HG03565 (cell line): Measurements from ENCODE around the gene BAZ1A.
"Not testable (repeated sequence)": the region's sequence is repeated elsewhere in the genome, so short reads cannot be mapped to it uniquely, and the experiment has no call there.

ENCODE experiments used
- ATAC-seq: cut with Tn5 transposase; IDR thresholded peaks from one replicate; pipeline ENCODE4 v1.9.1; 2021; ENCODE audit warnings: mild to moderate bottlenecking, moderate library complexity; ENCODE audit not compliant: unreplicated experiment

BAZ1A gene

DNA sequence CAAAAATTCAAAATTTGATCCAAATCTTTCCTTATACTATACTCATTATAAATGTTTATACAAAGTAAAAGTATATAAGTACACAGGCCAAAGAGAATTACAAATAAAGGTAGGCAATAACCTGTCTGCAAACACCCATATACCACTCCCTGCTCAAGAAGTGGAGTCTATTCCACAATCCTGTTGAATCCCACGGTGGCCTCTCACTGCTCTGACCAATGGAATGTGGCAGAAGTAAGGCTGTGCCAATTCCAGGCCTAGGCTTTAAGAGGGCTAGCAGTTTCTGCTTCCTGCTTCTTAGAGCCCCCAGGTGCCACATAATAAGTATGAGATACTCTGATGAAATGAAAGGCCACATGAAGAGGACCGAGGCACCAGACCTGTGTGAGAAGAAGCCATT, 80.9 kb downstream of the BAZ1A start:
- no peak for ATAC-seq

DNA sequence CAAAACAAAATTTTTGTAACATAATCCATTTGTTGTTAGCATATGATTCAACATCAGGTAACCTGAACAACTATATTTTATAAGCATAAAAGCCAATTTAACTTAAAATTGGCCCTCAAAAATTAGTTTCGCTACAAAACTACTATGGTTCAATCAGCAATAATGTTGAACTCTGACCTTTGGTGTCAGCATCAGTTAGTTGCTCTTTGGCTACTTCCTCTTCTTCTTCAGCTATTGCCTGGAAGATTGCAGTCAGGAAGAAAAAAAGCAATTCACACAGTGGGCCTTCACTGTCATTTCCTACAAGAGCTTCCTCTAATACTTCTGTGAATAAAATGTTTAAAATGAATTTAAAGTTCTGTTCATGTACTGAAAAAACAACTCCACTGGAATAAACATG, 82.6 kb downstream of the BAZ1A start:
- ATAC-seq: no peak

DNA sequence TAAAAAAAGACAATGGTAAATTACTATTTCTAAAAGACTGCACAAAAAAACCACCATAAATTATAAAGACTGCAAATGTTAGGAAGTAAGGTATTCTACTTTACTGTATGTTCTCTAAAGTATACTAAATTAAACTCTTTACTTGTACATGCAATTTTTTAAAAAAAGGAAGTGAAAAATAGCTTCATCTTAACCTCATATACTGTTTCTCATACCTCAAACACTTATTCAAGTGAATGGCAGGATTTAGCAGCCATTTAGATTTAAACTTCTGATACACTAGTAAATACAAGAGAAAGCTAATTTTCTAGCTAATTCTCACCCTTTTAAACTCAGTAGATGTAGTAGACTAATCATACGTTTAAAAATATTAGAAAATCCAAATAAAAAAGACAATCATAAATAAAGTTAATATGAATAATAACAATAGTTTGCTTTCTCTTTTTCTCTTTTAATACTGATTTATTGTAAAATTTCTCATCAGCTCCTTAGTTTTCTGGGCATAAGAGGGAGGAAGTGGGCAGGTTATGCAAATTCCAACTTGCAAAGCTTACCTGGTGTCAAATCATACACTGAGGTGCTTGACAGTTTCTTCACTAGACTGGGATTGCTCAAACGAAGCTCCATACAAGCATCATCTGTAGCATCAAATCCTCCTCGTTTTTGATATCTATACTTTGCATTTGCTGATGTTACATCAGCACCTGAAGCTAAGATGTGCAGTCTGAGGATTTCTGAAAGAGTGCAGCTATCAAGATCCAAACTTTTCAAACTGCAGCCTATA, 89.7 kb downstream of the BAZ1A start:
- peak; percentile 53 for ATAC-seq

DNA sequence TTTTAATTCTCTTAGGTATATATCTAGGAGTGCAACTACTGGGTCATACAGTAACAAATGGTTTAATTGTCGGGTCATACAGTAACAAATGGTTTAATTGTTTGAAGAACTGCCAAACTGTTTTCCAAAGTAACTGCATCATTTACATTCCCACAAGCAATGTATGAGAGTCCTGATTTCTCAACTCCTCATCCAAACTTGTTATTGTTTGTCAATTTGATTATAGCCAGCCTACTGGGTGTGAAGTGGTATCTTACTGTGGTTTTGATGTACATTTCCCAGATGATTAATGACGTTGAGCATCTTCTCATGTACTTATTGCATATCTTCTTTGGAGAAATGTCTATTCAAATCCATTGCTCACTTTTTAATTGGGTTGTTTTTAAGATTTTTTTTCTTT, 93.1 kb downstream of the BAZ1A start:
- ATAC-seq: no peak

DNA sequence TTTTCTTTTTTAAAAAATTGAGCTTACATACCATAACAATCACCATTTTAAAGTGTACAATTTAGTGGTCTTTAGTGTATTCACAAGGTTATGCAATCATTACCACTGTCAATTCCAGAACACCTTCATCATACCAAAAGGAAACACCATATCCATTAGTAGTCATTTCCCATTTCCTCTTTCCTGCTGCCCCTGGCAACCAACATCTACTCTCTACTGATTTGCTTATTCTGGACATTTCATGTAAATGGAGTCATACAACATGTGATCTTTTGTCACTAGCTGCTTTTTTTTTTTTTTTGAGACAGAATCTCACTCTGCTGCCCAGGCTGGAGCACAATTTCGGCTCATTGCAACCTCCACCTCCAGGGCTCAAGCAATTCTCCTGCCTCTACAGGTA, 93.9 kb downstream of the BAZ1A start:
- peak; percentile 31 for ATAC-seq

DNA sequence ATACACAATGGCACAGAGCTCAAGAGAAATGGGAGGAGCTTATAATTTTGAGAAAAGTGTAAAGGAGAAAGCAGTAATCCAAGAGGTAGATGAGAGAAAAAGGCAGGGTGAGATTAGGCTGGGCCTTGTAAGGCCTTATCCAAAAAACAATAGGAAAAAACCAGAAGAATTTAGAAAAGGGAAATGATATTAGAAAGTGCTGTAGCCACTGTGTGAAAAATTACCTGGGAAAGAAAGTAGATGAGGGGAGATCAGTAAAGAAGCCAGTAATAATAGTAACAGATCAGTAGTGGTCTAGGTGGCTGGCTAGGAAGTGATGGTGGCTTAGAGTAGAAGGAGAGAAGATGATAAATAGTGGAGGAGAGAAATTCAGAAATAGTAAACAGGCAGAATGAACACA, 94.5 kb downstream of the BAZ1A start:
- no peak for ATAC-seq

DNA sequence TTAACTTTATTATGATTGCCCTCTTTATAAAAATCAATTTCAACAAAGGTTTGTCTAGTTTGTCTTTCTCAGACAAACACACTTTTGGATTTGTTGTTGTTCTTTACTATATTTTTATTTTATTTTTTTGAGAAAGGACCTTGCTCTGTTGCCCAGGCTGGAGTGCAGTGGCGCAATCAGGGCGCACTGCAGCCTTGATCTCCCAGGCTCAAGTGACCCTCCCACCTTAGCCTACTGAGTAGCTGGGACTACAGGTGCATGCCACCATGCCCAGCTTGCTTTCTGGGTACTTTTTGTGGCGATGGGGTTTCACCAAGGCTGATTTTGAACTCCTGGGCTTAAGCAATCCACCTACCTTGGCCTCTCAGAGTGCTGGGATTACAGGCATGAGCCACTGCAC, 96.4 kb downstream of the BAZ1A start:
- no peak for ATAC-seq

DNA sequence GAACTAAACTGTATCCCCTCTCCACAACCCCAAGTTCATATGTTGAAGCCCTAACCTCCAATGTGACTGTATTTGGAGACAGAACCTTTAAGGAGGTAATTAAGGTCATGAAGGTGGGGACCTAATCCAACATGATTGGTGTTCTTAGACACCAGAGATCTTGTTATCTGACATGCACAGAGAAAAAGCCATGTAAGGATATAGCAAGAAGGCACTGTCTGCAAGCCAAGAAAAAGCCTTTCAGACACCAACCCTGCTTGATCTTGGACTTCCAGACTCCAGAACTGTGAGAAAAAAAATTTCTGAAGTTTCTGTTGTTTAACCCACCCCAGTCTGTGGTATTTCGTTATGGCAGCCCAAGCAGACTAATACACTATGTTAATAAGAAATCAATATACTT, 98.5 kb downstream of the BAZ1A start:
- ATAC-seq: no peak

DNA sequence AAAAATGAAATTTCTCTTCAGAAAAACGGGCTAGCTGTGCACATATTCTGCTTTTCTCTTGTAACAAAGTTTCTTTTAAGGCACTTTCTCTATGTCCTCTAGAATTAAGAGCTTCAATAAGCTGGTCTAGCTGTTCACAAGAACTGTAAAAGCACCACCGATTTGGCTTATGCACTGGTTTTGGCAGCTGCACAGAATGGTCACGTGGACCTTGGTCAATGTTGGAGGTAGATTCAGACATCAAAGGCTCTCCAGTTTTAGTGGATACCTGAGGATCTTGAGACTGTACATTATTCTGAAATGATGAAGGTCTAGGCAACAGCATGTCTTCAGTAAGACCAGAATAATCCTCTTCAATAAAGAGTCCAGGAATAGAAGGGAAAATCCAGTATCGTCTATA, 99.2 kb downstream of the BAZ1A start:
- ATAC-seq: no peak

DNA sequence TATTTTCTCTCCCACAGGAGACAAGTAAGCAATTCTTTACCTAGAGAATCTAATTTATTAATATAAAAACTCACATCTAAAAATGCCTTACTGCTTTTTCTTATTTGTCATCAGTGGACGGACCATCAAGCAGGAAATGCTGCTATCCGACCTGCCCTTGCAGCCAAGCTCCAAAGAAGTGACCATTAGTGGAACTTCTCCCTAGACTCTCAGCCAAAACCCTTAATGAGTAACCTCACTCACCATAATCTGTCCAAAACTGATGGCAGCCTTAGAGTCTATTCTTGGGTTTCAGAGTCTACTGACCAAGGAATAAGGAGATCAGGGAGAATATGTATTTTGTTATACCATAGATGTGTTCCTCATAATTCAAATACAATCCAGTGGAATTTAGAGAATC, 99.8 kb downstream of the BAZ1A start:
- no peak for ATAC-seq

DNA sequence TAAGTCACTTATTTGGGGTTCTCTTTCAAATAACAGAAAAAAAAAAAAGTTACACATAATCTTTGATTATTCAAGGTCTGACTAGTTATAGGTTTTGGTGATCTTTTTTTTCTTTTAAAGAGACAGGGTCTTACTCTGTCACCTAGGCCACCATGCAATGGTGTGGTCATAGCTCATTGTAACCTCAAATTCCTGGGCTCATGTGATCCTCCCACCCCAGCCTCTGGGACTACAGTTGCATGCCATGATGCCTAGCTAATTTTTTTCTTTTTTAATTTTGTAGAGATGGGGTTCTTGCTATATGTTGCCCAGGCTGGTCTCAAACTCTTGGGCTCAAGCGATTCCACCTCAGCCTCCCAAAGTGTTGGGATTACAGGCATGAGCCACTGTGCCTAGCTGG, 104.3 kb downstream of the BAZ1A start:
- ATAC-seq: no peak

DNA sequence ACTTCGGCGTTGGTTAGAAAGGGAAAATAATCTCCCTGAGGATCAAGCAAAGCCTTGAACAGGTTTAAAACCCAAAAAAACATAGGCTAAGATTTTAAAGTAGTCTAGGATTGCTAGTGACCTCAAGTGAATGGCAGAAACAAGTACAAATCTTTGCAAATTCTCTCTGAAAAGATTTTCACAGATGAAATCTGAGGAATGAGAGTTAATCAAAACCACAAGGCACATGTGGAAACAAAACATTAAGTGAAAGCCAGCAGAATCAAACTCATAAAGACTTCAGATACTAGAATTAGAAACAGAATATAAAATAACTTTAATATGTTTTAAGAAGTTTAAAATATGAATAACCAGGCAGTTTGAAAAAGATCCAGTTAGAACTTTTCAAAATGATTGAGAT, 108.6 kb downstream of the BAZ1A start:
- ATAC-seq: no peak

DNA sequence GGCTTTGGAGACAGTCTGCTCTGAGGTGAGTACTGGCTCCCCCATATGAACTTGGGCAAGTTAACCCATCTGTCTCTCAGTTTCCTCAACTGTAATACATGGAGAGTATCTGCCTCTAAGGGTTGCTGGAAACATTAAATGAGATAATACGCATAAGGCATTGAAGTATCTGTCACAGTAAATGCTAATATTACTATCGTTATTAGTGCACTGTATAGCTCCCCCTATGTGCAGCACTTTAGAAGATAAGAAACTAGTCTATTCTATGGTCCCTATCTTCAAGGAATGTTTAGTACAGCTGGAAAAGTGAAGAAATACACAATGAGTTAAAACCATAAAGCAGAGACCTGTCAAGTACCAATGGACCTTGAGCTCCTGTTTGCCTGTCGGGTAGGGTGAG, 109.1 kb downstream of the BAZ1A start:
- ATAC-seq: no peak

DNA sequence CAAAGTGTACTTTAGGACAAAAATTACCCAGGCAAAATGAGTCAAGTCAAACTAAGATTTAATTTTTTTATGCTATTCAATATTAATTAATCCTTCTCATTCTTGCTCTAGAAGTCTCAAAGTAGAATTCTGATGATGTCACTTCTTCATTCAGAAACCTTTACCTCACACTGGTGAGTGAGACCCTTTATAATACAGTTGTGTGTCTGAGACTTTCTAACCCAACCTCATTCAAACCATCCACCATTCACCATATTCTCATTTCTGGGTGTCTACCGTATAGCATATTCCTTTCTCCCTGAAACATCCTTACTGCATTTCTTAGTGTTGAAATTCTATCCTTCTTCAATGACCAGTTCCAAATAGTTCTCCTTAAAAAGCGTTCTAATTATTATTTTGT, 119.9 kb downstream of the BAZ1A start:
- ATAC-seq: no peak

DNA sequence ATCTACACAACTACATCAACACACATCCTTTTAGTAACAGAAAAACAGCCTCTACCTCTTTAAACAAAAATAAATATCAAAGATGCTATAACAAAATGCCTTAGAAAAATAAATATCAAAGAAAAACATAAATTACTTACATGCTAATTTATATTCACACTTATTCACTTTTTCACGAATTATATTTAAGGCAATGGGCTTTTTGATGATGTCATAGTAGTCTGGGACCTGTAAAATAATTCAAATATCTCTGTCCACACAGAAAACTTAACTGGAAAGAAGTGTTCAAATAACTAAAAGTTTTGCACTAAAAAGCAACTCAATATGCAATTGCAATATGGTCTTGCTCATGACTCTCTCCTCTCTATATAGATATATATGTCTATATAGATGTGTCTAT, 120.5 kb downstream of the BAZ1A start:
- ATAC-seq: no peak

DNA sequence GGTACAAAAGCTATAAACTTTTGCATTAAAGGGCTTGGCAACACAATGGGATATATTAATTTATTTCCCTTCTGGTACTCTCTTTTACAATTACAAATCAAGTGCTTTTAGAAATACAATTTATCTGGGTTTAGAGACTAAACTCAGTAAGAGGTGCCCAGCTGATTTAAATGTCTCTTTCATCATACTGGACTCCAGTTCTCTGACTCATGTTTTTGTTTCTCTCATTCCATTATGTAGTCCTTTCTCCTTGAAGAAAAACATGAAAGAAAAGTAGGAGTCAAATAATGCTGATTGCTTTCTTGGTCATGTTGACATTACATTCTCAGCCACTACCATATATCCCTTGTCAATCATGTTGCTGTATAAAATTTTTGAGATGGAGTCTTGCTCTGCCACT, 124.5 kb downstream of the BAZ1A start:
- no peak for ATAC-seq

DNA sequence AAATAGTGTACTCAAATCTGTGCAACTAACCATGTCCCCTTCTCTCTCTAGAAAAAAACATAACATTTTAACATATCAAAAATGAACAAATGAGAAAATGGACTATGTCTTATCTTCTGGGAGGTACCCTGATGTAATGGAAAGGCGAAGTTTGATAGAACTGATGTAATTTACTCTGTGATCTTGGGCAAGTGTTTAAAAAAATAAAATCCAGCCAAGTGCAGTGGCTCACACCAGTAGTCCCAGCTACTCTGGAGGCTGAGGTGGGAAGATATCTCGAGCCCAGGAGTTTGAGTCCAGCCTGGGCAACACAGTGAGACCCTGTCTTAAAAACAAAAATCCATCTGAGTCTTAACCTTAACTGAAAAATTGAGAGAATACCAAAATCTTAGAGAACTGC, 124.9 kb downstream of the BAZ1A start:
- no peak for ATAC-seq

DNA sequence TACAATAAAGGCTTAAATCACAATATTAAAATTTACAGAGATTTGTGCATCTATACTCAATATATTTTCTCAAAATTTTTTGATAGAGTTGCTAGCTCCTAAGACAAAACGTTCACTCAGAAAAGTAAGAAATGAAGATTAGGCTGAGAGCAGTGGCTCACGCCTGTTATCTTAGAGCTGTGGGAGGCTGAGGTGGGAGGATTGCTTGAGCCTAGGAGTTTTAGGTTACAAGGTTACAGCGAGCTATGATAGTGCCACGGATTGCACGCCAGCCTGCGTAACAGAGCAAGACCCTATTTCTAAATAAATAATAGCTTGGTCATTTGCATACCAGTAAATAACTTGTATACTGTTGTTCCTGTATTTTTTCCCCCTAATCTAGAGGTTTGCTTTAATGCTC, 125.8 kb downstream of the BAZ1A start:
- no peak for ATAC-seq

DNA sequence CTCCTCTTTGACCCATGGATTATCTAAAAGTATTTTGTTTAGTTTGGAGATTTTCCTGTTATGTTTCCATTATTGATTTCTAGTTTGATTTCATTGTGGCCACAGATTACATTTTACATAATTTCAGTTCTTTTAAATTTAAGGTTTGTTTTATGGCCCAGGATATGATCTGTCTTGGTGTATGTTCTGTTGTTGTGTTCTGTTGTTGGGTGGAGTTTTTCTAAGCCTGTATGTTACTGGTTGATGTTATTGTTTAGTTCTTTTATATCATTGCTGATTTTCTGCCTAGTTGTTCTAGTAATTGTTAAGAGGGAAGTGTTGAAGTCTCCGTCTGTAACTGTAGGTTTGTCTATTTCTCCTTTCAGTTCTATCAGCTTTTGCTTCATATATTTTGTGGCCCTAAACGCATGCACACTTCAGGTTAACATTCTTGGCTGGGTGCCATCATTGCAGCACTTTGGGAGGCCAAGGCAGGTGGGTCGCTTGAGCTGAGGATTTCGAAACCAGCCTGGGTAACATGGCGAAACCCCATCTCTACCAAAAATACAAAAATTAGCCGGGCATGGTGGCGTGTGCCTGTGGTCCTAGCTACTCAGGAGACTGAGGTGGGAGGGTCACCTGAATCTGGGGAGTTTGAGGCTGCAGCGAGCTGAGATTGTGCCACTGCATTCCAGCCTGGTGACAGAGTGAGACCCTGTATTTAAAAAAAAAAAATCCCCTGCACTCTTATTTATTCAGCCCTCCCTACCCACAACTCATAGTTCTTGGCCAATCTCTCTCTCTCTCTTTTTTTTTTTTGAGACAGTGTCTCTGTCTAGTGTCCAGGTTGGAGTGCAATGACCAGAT, 132.7 kb downstream of the BAZ1A start:
- ATAC-seq: no peak

DNA sequence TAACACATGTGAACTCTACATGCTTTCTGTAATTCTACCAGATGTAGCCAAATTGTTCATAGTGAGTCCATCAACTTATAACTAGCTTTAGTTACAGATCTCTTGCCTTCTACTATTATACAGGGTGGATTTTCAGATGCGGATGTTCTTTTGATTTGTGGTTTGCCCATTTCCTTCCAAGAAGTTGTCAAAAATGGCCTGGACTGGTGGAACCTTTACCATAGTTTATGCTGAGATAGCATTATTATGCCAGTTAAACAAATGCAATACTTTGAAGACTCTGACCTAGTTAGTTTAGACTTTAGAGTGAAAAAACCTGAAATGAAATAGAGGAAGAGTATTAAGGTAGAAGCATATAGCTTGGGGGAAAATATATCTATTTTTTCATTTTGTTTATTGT, 133.3 kb downstream of the BAZ1A start:
- no peak for ATAC-seq

DNA sequence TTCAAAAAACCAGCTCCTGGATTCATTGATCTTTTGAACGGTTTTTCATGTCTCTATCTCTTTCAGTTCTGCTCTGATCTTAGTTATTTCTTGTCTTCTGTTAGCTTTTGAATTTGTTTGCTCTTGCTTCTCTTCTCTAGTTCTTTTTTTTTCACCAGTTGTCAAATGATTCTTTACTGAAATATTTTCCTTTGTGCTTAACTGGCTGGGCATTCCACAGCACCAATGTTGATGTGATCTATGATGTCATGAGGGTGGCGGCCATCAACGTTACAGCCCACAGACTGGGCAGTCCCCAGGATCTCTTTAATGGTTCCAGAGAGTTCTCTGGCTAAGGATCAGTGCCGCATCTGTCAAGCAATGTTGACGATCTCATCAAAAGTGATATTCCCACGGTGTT, 135.0 kb downstream of the BAZ1A start:
- ATAC-seq: not testable (repeated sequence)

DNA sequence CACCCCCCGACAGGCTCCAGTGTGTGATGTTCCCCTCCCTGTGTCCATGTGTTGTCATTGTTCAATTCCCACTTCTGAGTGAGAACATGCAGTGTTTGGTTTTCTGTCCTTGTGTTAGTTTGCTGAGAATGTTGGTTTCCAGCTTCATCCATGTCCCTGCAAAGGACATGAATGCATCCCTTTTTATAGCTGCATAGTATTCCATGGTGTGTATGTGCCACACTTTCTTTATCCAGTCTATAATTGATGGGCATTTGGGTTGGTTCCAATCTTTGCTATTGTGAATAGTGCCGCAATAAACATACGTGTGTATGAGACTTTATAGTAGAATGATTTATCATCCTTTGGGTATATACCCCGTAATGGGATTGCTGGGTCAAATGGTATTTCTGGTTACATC, 138.1 kb downstream of the BAZ1A start:
- ATAC-seq: not testable (repeated sequence)
